MG63 (cell line): ENCODE measurements around the gene KDM7A. TPM values are rescaled to one million over a fixed set of nuclear protein-coding genes. Genes with fewer than 3 reads are reported as not detected.

ENCODE experiments used
- DNase-seq: peaks from one replicate; pipeline ENCODE4 v3.0.0-alpha.2; 2020
- H3K27me3 ChIP-seq: fragments of 250-450 bp; sonication (Bioruptor Pico); 2 replicates; pipeline ENCODE4 v1.5.1; 2020; ENCODE audit warnings: mild to moderate bottlenecking, moderate library complexity
- H3K36me3 ChIP-seq: fragments of 250-450 bp; sonication (Bioruptor Pico); 2 replicates; pipeline ENCODE4 v1.5.1; 2020; ENCODE audit warnings: mild to moderate bottlenecking, moderate library complexity
- H3K4me3 ChIP-seq: fragments of 250-450 bp; sonication (Bioruptor Pico); 2 replicates; pipeline ENCODE4 v1.5.1; 2020; ENCODE audit warnings: mild to moderate bottlenecking, moderate library complexity
- H3K9me3 ChIP-seq: fragments of 250-450 bp; sonication (Bioruptor Pico); 2 replicates; pipeline ENCODE4 v1.5.1; 2020; ENCODE audit warnings: mild to moderate bottlenecking, moderate library complexity
- total RNA-seq: library from RNA; depleted of rRNA; stranded (reverse); fragments of >200 nt; shearing (Covaris generic); gene quantifications from 2 replicates; pipeline ENCODE4 v1.2.3, GENCODE V29; 2014; ENCODE audit warnings: low replicate concordance; rRNA removed

KDM7A gene
- 0.39 and 0.46 TPM in 2 replicates for total RNA-seq

- H3K4me3 ChIP-seq = peak within 1 kb of the TSS; percentile 59
- no peaks in the 10 kb centered on the region for H3K9me3 ChIP-seq
- no peaks in the 10 kb centered on the region for H3K27me3 ChIP-seq
- no peaks in the 10 kb centered on the region for H3K36me3 ChIP-seq
- peak; percentile 82 for DNase-seq
Measured at GRCh38 chr7:140176811-140177702, at the start of gene KDM7A. Gene KDM7A (minus strand): TSS chr7:140176983. CDS start chr7:140176937, 46 bp downstream.

GRCh38 chr7:140225562-140226249 lies 48.9 kb upstream of the KDM7A start:
- no peaks in the 10 kb centered on the region for H3K9me3 ChIP-seq
- DNase-seq = no peak
- no peaks in the 10 kb centered on the region for H3K27me3 ChIP-seq
- H3K4me3 ChIP-seq = no peak overlapping the region
- H3K36me3 ChIP-seq = no peaks in the 10 kb centered on the region

- H3K27me3 ChIP-seq = no peaks in the 10 kb centered on the region
Measured at GRCh38 chr7:140223515-140224221, 46.9 kb upstream of the KDM7A start.

GRCh38 chr7:140222814-140223213 lies 46.0 kb upstream of the KDM7A start:
- H3K27me3 ChIP-seq = no peaks in the 10 kb centered on the region
- DNase-seq = no peak
- no peaks in the 10 kb centered on the region for H3K9me3 ChIP-seq
- H3K36me3 ChIP-seq = no peaks in the 10 kb centered on the region
- H3K4me3 ChIP-seq = no peak overlapping the region

More at GRCh38 chr7:140223515-140224221, 46.9 kb upstream of the KDM7A start:
- H3K9me3 ChIP-seq = no peaks in the 10 kb centered on the region
- no peak for DNase-seq
- H3K36me3 ChIP-seq = no peaks in the 10 kb centered on the region
- no peak overlapping the region for H3K4me3 ChIP-seq

- no peak overlapping the region for H3K4me3 ChIP-seq
- DNase-seq = no peak
- H3K27me3 ChIP-seq = no peaks in the 10 kb centered on the region
- H3K9me3 ChIP-seq = no peaks in the 10 kb centered on the region
- no peaks in the 10 kb centered on the region for H3K36me3 ChIP-seq
Measured at GRCh38 chr7:140219672-140220524, 43.1 kb upstream of the KDM7A start.

- H3K9me3 ChIP-seq = no peaks in the 10 kb centered on the region
- no peaks in the 10 kb centered on the region for H3K27me3 ChIP-seq
- H3K4me3 ChIP-seq = no peak overlapping the region
- DNase-seq = no peak
- no peaks in the 10 kb centered on the region for H3K36me3 ChIP-seq
Measured at GRCh38 chr7:140218656-140219055, 41.9 kb upstream of the KDM7A start.

GRCh38 chr7:140217750-140218501 lies 41.1 kb upstream of the KDM7A start:
- Histone ChIP-seq H3K9me3 (no peaks in the 10 kb centered on the region), H3K4me3 (no peak overlapping the region), H3K27me3 (no peaks in the 10 kb centered on the region), H3K36me3 (no peaks in the 10 kb centered on the region)
- no peak for DNase-seq

- Histone ChIP-seq H3K36me3 (no peaks in the 10 kb centered on the region), H3K9me3 (no peaks in the 10 kb centered on the region), H3K4me3 (no peak overlapping the region), H3K27me3 (no peaks in the 10 kb centered on the region)
- no peak for DNase-seq
Measured at GRCh38 chr7:140215281-140215680, 38.5 kb upstream of the KDM7A start.

- H3K9me3 ChIP-seq = no peaks in the 10 kb centered on the region
- DNase-seq = no peak
- H3K4me3 ChIP-seq = no peak overlapping the region
- H3K36me3 ChIP-seq = no peaks in the 10 kb centered on the region
- H3K27me3 ChIP-seq = no peaks in the 10 kb centered on the region
Measured at GRCh38 chr7:140214075-140214684, 37.4 kb upstream of the KDM7A start.

- no peak overlapping the region for H3K4me3 ChIP-seq
- no peak for DNase-seq
Measured at GRCh38 chr7:140213684-140214074, 36.9 kb upstream of the KDM7A start.

GRCh38 chr7:140212100-140212881 lies 35.5 kb upstream of the KDM7A start:
- DNase-seq = peak; percentile 23
- no peaks in the 10 kb centered on the region for H3K9me3 ChIP-seq
- H3K4me3 ChIP-seq = no peak overlapping the region
- no peaks in the 10 kb centered on the region for H3K27me3 ChIP-seq
- no peaks in the 10 kb centered on the region for H3K36me3 ChIP-seq

More at GRCh38 chr7:140213684-140214074, 36.9 kb upstream of the KDM7A start:
- no peaks in the 10 kb centered on the region for H3K36me3 ChIP-seq
- no peaks in the 10 kb centered on the region for H3K27me3 ChIP-seq
- no peaks in the 10 kb centered on the region for H3K9me3 ChIP-seq

GRCh38 chr7:140211698-140212097 lies 34.9 kb upstream of the KDM7A start:
- Histone ChIP-seq H3K27me3 (no peaks in the 10 kb centered on the region), H3K9me3 (no peaks in the 10 kb centered on the region), H3K36me3 (no peaks in the 10 kb centered on the region), H3K4me3 (no peak overlapping the region)
- no peak for DNase-seq

GRCh38 chr7:140209866-140210609 lies 33.3 kb upstream of the KDM7A start:
- H3K36me3 ChIP-seq = no peaks in the 10 kb centered on the region
- no peak overlapping the region for H3K4me3 ChIP-seq
- no peak for DNase-seq
- H3K27me3 ChIP-seq = no peaks in the 10 kb centered on the region
- H3K9me3 ChIP-seq = no peaks in the 10 kb centered on the region
